TTC549 (cell line): Measurements from ENCODE around the gene TMEM237.

Source experiments
- FAIRE-seq: peaks from 2 replicates; lab custom pipeline; 2012; peaks lifted over from hg19 to GRCh38; lab: Jason Lieb, UNC

TMEM237 gene

DNA sequence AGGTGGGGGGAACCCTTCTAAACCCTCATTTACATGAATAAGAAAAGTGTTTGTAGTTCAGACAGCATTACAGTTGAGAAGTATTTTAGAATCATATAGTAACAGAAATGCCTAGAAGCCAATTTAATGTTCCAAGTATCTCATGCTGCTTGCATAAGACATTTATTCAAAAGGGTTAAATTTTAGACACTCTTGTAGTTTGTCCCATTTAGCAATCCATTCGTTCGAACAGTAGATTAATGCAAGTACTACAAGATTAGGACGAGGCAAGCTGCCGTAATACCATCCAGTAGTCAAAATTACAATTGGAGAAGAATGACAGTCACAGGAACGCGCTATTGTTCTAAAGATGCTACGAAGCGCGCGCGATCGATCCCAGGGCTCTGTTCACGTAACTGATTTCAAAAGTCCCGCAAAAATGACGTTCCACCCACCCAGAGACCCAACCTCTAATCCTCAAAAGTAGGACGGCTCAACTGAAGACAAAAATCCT lies 1.2 kb downstream of the TMEM237 start:
- FAIRE-seq: no peak

DNA sequence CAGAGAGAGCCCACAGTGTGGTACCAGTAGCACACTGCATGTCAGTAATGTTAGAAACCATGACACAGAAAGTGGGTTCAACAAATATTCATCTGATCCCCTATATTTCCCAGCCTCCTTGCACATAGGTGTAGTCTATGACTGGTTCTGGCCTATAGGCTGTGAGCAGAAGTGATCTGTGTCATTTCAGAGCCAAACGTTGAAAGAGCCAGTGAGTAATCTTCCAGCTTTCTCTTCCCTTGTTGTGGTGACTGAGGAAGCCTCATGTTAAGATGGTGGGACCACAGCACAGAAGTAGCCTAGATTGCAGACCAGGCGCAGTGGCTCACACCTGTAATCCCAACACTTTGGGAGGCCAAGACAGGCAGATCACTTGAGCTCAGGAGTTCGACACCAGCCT lies 4.1 kb downstream of the TMEM237 start:
- no peak for FAIRE-seq

DNA sequence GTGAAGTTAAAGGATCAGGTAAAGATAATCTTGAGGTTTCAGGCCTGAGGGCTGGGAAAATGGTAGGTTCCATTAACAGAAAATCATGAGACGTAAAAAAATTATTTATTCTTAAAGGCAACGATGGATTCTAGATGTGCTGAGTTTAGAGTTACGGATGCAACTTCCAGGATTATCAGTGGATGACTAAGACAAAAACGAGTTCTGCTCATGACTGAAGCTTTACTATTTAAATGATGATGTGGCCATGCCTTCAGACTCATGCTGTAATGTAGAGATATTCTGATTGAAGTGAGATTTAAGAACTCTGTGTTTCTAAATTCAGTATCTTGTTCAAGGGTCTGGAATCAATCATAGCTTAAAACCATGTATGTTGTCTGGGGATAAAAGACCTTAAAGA lies 5.0 kb downstream of the TMEM237 start:
- FAIRE-seq: no peak

DNA sequence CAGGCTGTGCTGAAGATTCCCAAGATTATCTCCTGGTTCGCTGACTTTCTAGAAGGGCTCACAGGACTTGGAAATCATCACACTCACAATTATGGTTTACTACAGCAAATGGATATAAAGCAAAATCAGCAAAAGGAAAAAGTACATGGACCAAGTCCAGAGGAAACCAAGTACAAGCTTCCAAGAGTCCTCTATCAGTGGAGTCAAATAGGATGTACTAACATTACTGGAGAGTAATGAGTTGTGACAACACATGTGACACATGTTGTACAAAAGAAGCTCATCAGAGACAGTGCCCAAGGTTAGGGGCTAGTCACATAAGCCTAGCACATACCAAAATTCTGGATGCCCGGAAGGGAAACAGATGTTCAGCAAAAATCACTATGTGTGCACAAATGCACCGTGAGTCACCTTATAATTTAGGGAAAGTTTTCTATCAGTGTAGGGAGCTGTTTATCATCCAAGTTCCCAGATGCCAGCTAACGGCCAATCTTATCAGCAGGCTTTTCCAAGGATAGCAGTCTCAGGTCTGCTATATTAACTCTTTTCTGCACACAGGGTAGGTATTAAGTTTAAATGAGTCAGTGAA lies 9.5 kb downstream of the TMEM237 start:
- FAIRE-seq: no peak

DNA sequence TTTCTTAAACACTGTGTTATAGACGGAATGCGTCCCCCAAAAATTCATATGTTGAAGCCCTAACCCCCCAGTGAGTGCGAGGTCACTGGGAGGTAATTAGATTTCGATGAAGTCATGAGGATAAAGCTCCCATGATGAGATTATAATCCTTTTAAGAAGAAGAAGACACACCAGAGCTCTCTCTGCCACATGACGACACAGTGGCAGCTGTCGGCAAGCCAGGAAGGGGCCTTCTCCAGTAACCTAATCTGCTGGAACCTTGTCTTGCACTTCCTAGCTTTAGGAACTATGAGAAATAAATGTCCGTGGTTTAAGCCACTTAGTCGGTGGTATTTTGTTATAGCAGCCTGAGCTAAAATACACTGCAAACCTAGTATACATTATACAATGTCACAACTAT lies 12.3 kb downstream of the TMEM237 start:
- no peak for FAIRE-seq

DNA sequence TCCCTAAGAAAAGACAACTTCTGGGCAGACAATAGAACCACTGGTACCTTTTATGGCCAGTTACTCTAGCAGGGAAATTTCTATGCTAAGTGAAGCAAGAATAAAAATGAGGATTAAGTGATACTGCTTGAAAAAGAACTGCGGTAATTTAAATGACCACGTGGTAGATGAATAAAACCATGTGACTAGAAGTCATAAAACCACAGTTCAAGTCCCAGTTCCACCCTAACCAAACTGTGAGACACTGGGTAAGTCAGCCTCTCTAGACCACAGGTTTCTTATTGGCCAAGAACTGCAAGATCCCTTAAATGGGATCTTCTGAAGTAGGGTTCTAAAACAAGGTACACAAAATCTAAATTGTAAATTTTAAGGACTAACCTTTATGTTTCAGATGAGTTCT lies 12.7 kb downstream of the TMEM237 start:
- FAIRE-seq: no peak

DNA sequence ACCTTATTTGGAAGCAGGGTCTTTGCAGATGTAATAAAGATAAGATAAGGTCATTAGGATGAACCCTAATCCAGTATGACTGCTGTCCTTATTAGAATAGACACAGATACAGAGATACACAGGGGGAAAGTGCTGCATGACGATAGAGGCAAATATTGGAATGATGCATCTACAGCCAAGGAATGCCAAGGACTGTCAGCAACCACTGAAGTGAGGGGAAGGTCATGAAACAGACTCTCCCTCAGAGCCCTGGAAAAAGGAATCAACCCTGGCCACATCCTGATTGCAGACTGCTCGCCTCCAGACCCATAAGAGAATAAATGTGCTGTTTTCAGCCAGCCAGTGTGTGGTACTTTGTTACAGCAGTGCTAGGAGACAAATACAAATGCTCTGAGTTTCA lies 14.8 kb downstream of the TMEM237 start:
- FAIRE-seq: no peak

DNA sequence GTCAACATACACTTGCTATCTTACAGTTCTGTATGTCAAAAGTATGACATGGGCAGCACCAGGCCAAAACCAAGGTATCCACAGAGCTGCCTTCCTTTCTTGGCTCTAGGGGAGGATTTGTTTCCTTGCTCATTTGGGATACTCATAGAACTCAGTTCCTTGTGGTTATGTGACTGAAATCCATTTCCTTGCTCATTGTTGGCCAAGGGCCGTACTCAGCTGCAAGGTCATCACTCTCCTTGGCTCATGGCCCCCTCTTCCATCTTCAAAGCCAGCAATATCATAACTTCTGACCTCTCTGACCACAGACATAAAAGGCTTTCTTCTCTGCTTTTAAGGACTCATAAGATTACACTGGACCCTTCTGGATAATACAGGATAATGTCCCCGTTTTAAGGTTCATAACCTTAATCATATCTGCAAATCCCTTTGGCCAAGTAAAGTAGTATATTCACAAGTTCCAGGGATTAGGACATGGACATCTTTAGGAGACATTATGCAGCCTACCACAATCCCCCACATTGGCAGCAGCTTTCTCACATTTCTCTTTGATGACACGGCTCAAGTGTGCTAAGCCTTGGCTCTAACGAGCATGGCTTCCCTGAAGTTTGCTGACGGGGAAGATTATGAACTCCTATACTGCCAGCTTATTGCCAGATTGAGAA lies 20.9 kb downstream of the TMEM237 start:
- no peak for FAIRE-seq

DNA sequence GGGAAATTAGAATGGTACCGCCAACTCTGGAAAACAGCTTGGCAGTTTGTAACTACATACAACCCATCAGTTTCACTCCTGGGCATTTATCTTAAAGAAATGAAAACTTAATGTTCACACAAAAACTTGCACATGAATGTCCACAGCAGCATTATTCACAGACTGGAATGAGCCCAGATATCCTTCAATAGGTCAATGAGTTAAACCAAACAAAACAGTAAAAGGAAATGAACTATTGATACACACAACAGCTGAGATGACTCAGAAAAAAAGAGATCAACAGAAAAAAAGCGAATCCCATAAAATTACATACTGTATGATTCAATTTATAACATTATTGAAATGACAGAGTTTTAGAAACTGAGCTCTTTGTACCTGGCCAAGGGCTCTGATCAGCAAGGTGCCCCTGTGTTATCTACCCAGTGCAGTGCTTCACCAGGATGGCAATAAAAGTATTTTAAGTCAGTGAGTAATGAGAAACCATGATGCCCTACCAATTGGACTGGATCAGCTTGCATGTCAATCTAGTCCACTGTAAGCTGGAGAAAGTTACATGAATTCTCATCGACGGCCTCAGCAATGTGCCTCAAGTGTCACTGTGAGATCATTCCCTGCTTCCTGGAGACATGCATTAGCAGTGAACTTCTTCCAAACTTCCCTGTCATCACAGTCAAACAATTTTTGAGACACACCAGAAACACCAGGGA lies 21.9 kb downstream of the TMEM237 start:
- FAIRE-seq: no peak

DNA sequence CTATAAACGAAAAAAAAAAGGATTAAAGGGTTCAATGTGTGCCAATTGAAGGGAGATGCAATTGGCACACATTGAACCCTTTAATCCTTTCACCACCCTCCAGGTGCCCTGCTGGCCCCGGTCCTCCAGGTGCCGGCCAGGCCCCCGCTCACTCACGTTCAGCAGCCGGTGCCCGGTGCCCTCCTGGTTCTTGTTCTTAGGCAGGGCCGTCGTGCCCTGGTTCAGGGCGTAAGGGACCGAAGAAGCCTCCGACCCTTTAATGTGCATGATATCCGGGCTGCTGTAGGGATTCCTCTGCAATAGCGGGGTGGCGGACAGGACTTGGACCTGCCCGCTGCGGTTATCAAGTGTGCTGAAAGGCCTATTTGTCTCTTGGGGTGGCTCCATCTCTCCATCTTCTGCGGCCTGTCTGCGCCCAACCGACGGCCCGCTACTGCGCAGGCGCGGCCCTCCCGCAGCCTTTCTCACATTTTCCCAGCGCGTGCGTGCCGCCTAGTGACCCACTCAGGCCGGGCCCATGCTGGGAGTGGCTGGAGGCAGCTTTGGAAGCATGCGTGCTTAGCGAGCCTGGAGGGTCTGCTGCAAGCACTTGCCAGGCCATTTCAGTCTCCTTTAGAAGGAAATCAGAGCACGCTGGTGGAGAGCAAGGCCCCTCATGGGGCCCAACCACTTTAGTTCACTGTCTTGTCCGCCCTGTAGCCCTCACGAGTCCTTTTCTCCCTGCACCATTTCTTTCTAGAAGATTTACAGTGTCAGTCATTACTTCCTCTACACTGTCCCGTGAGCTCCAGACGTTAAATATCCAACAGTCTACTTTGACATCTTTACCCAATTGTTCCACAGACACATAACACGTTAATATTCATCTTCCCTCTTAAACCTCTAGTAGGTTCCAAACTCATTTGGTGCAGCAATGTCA lies 24.3 kb downstream of the TMEM237 start:
- FAIRE-seq: no peak

DNA sequence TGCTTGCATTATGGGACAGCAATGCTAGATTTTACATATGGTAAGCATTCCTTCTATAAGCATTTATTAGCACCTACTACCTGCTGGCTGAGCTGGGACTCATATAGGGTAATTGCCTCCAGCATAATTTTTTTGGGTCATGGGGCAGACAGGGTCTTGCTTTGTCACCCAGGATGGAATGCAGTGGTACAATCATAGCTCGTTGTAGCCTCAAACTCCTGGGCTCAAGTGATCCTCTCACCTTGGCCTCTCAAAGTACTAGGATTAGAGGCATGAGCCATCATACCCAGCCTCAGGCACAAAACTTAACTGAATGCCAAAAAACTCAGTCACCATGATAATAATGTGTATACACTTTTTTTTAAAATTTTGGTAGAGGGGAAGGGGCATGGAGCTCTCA lies 35.3 kb downstream of the TMEM237 start:
- FAIRE-seq: no peak

DNA sequence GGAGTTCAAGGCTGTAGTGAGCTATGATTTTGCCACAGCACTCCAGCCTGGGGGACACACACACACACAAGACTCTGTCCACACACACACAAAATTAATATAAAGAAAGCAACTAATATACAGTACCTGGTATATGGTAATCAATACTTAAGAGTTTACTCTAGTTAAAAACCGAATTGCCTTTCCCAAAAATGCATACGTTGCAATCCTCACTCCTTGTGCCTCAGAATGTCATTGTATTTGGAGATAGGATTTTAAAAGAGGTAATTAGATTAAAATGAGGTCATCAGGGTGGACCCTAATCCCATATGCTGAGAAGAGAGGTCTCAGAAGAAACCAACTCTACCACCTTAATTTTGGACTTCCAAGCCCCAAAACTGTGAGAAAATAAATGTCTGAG lies 35.7 kb downstream of the TMEM237 start:
- FAIRE-seq: no peak

DNA sequence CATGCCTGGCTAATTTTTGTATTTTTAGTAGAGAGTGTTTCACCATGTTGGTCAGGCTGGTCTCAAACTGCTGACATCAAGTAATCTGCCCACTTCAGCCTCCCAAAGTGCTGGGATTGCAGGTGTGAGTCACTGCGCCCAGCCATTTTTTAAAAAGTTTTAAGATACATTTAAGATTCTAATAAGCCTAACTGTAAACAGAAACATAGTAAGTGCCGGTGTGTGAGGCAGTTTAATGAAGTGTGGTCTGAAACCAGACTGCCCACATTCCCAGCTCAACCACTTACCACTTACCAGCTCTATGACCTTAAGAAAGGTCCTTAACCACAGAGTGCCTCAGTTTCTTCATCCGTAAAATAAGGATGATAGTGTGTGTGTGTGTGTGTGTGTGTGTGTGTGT lies 42.4 kb downstream of the TMEM237 start:
- no peak for FAIRE-seq

DNA sequence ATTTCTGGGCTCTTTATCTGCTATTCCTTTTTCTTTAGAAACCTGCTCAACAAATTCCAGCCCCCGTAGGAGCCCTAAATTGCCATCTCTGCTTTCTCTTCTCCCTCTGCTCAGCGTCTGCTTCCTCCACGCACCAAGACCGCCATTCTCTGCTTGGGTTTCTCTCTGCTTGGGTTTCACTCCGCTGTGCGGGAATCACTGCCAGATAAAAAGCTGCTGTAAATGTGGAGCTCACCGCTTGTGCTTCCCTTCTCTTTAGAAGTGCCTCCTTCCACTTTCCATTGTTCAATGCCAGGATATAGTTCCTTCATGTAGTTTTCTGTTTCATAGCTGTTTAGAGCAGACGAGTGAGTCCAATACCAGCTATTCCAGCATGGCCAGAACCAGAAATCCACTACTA lies 45.9 kb downstream of the TMEM237 start:
- FAIRE-seq: no peak

DNA sequence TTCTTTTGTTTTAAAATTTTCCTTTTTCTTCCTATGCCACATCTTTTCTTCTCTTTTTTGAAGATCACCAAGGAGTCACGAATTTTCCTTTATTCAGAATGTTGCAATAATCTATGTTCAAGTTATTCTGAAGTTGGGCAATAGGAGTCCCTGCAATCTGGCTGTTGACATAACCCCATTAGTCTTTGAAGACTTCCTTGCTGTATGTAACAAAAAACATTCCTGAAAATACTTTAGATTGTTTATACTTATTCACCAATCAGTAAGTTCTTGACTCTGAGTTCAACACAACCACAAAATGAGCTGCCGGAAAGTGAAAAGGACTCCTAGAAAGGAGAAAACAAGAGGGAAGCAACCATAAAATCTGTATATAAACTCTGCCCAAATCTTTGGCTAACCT lies 62.8 kb downstream of the TMEM237 start:
- FAIRE-seq: peak; percentile 7

DNA sequence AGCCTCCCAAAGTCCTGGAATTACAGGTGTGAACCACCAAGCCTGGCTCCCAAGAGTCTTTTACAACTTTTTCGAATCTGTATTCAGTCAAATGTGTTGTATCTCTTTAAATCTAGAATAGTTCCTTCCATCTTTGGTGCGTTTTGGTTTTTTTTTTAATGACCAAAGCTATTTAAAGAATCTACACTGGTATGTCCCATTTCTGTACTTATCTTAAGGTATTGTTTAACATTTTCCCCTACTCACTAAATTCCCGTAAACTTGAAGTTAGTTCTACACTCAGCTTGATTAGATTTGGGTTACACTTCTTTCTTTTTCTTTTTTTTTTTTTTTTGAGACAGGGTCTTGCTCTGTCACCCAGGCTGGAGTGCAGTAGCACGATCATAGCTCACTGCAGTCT lies 63.8 kb downstream of the TMEM237 start:
- no peak for FAIRE-seq

DNA sequence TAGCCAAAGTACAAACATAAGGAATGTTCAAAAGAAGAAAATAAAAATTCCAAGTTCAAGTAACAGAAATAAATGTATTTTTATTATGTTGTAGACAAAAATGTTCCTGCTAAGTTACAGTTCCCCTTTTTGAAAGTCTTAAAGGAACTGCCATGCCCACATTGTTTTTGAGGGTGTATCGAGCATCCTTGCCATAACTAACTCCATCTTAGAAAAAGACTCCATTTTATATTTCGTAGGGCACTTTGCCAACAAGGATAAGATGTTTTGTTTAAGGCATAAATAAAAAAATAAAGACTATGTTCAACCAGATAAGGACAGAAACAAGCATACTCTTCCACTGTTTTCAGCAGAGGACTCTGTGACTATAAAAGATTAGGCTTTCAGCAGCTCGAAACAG lies 67.3 kb downstream of the TMEM237 start:
- FAIRE-seq: no peak

DNA sequence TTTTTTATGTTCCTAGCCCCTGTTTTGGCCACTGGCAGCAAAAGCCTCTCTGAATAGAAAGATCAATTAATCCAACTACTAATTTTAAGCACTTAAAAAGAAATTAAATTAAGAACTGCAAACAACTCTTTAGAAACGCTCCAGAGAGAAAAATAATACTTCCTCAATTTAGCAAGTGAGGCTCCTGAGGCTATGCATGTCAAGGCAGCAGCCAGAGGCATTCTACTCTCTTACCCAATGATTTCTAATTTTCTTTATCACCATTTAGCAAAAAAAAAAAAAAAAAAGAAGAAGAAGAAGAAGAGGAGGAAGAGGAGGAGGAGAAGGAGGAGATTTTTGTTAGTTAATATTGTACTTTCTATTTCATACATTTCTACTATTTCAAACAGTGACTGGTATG lies 68.5 kb downstream of the TMEM237 start:
- FAIRE-seq: no peak

DNA sequence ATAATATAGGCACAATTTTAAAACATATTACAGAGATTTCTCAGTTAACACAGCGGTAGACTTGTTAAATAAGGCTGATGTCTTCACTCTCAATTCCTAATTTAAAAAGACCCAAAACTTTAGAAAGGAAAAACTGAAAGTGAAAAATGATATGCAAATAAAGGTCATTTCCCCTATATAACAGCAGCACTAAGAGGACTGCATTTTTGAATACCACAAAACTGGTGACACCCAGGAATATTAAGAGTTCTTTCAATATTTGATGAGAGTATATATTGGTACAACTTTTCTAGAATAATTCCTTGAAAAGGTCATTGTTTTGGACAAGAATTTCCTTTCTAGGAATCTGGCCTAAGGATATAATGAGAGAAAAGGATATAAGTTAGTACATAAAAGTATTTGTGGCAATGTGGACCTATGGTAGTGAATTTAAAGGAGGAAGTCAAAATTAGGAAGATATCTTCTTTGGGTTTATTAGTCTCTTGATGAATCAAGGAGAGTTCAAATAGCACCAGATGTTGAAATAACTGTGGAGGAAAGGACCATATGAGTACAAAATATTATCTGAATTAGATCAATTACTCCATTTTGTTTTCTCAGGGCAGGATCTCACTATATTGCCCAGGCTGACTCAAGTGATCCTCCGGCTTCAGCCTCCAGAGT lies 70.3 kb downstream of the TMEM237 start:
- FAIRE-seq: no peak
